ENCODE data around the gene KMO. TPM values are rescaled to one million over a fixed set of nuclear protein-coding genes. Genes with fewer than 3 reads are reported as not detected.

KMO gene
- total RNA-seq, 1 donor from 2014 or later, result 0.82 TPM

DNA sequence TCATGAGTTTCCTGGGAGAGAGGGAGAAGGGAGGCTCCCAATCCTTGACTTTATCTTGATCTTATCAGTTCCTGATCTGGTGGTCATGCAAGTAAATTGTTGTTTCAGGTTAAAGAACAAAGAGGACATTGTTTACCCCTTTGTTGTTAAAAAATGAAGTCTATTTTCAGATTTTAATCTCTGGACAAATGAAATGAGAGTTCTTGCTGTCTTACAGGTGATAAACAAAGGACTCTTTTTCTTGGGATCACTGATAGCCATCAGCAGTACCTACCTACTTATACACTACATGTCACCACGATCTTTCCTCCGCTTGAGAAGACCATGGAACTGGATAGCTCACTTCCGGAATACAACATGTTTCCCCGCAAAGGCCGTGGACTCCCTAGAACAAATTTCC, 59.6 kb downstream of the KMO start:
- FAIRE-seq, result no peak

DNA sequence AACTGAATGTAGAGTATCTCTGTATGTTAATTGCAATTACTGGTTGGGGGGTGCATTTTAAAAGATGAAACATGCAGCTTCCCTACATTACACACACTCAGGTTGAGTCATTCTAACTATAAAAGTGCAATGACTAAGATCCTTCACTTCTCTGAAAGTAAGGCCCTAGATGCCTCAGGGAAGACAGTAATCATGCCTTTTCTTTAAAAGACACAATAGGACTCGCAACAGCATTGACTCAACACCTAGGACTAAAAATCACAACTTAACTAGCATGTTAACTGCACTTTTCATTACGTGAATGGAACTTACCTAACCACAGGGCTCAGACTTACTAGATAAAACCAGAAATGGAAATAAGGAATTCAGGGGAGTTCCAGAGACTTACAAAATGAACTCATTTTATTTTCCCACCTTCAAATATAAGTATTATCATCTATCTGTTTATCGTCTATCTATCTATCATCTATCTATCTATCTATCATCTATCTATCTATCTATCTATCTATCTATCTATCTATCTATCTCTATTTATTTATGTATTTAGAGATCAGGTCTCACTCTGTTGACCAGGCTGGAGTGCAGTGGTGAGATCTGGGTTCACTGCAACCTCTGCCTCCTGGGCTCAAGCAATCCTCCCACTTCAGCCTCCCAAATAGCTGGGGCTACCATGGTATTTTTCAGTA, 60.2 kb downstream of the KMO start:
- DNase-seq (ENCODE audit: low spot score in 2 of 2) (no peak), FAIRE-seq (no peak)

More for the DNA sequence above, 59.6 kb downstream of the KMO start:
- no peak for DNase-seq (ENCODE audit: low spot score in 2 of 2)

DNA sequence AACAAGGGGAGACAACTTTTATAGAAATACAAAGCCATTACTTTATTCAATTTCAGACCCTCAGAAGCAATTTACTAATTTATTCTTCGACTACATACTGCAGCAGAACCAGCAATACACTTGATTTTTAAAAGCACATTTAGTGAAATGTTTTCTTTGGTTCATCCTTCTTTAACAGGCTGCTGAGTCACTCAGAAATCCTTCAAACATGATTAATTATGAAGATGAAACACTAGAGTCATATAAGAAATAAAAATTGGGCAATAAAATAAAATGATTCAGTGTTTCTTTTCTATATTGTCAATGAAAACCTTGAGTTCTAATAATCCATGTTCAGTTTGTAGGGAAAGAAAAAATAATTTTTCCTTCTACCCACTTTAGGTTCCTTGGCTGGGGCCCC, 61.0 kb downstream of the KMO start:
- FAIRE-seq, result no peak

DNA sequence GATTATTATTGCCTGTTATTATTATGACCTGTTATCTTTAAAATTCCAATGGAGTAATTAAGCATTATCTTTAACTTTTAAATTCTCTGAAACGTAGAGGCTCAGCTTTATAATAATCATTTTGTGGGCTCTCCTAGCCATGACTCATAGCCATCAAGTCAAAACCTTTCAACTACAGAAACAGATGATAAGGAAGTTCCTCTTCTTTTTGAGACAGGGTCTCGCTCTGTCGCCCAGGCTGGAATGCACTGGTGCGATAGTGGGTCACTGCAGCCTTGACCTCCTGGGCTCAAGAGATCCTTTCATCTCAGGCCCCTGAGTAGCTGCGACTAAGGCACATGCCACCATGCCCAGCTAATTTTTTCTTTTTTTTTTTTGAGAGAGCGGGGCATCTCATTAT, 64.5 kb downstream of the KMO start:
- DNase-seq (ENCODE audit: low spot score in 2 of 2) (no peak), FAIRE-seq (no peak)

More for the DNA sequence above, 61.0 kb downstream of the KMO start:
- no peak for DNase-seq (ENCODE audit: low spot score in 2 of 2)

DNA sequence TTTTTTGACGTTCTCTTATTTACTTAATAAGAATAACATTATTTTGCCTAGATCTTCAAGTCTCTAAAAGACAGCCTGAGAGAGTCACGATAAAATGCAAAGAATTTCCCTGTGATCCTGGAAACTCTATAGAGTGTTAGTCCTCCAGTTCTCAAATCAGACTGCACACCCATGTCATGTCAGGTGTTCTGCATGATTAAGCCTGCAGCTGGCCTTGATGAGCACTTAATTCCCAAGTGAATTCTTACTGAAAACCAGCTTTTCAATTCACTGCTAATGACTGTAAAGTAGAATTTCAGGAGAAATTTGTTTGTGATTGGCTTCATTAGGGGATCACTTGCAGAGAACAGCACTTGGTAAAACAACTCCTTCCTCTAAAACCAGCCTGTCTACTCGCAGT, 66.1 kb downstream of the KMO start:
- FAIRE-seq, result no peak
- no peak for DNase-seq (ENCODE audit: low spot score in 2 of 2)

DNA sequence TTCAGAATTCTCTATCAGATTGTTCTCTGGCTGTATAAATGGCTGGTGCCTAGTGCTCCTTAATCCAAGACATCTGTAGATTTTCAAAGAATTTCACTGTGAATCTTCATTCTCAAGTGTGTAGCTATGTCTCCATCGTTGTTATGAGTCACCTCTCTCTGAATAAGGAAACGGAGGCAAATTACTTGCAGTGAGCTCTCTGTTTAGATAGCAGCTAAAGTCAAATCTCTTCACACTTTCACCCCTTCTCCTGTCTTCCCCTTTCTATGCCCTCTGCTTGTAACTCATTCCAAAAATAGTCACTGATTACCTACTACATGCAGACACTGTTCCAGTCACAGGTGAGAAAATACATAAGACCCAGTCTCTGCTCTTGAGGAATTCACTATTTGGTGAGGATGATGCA, 68.3 kb downstream of the KMO start:
- no peak for DNase-seq (ENCODE audit: low spot score in 2 of 2)
- FAIRE-seq, result no peak

DNA sequence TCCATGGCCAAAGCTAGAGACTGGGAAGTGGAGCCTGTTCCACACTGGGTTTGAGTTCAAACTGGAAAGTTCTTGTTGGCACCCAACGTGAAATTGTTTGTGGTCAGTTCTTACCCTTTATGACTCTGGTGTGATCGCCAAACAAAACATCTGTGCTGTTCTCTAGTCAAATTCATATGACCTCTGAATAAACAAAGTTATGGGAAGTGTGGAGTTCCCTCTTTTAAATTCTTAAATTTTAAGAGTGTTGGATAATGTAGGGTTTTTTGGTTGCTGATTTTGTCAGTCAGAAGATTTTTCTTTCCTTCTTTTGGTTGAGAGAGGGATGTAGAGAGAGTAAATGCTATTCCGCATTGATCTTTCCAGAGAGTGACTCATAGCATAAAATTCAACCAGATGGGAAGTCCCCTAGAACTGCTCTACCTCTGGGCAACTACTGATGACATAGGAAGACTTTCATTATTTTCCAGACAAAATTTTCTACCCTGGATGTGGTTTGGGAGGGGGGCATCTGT, 71.6 kb downstream of the KMO start:
- FAIRE-seq (no peak), DNase-seq (ENCODE audit: low spot score in 2 of 2) (no peak)

DNA sequence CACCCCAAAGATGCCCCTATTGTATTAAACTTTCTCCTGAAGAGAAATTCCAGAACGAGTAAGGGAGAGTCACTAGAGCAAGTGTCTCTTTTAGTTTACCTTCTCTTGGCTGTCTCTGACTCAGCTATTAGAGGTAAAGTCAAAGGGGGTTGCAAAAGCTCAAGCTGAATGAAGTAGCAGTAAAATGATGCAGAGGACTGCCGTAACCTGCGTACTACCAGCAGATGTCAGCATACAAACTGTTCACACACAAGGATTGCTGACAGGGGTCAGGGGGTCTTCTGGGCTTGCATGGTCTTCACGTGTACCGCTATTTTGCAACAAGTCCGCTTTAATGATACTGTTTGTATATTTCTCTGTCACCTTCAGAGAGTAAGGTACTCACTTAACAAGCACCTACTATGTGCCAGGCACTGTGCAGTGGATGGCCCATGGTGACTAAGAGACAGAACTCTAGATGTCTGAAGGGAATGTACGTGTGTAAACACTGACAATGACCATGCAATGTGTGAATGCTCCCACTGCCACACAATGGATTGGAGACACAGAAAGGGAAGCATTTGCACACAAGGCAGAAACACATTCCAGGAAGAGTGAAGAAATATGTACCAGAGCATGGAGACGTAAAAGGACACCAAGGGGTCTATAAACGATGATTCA, 73.1 kb downstream of the KMO start:
- no peak for FAIRE-seq
- DNase-seq (ENCODE audit: low spot score in 2 of 2), result no peak

DNA sequence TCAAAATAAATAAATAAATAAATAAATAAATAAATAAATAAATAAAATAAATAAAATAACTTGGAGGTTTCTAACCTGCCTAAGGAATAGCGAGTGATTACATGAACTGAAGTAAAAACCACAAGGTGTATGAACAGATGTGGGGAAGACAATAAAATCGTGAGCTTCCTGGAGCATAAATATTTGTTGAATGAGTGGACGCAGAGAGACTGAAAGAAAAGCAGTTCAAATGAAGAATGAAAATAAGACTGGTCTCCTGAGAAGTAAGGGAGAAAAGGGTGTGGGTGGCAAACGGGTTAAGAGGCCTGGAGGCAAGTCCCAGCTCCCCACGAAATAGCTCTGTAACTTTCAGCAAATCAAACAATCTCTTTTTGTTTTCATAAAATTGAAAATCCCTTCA, 74.4 kb downstream of the KMO start:
- DNase-seq (ENCODE audit: low spot score in 2 of 2) (no peak), FAIRE-seq (no peak)

DNA sequence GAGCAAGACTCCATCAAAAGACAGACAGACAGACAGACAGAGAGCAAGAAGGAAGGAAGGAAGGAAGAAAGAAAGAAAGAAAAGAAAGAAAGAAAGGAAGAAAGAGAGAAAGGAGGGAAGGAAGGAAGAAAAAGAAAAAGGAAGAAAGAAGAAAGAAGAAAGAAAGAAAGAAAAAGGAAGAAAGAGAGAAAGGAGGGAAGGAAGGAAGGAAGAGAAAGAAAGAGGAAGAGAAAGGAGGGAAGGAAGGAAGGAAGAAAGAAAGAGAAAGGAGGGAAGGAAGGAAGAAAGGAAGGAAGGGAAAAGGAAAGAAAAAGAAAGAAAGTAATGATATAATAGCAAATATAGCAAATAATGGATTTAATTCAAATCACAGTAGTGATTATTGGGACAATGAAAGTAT, 75.3 kb downstream of the KMO start:
- no peak for FAIRE-seq
- no peak for DNase-seq (ENCODE audit: low spot score in 2 of 2)

DNA sequence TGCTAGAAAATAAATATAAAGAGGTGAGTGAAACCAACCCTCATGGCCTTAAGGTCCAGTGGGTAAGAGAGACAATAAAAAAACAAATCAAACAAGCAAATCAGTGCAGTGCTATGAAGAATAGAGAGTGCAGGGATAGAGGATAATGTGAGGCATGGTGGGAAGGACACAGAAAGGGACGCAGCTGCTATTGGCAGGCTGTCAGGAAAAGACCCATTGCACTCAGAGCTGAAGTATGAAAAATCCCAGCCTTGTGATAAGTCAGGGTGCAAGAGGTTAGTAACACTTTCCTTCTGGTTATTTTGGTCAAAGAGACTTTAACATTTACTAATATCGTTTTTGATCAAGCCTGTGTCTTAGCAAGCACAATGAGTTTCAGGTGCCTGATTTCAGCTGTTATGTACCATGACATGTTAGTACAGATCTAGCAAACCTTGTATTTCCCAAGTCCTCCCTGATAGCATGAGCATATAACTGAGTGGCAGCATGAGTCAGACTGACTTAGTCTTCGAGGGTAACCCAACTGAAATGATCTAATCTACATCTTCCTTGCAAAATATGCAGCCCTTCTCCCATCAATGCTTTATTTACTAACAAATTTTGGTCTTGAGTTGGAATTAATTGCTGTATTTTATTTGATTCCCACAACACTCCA, 76.3 kb downstream of the KMO start:
- FAIRE-seq, result no peak
- DNase-seq (ENCODE audit: low spot score in 2 of 2), result no peak

DNA sequence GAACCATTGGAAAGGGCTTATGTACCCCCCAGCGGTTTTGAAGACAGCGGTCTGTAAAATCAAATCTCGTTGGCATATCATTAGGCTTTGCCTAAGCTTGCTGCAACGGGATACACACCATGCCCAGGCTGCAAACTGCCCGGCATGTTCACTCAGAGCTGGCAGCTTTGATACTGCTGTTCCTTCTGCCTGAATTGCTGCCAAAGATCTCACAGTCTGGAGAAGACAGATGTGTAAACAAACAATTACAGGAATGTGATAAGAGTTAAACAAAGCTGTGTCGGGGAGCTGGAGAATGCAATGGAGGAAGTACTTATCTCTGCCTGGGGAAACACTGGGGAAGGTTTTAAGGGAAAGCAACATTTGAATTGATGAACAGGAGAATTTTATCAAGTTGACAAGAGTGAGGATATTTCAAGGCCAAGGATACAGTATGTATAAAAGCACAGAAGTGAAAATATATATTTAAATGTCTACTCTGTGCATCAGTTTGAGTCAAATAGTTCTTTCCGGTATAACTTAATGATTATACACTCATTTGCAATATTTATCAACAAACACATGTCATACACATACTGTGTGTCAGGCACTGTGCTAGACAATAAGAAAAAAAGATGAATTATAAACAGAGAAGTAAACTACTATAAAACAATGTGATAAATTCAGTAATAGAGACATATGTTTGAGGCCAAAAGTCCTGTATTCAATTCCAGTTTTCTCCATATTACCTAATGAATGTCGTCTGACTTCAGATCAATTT, 78.1 kb downstream of the KMO start:
- FAIRE-seq, result no peak
- no peak for DNase-seq (ENCODE audit: low spot score in 2 of 2)

DNA sequence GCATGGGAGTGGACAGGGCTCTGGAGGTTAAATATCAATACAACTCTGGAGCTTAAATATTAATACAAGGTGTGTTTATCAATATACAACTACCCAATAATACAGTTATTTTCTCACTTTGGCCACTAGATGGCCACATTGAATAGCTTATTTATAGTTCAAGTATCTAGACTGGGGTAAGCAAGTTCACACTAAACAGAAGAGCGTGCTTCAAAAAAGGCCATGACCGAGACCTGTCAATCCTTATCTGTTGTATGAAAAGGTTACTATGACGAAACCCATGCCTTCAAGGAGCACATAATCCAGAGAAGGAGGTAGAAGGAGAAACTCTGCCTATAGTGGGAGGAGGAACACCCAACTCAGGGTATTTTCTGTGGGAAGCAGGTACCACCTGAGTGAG, 78.9 kb downstream of the KMO start:
- peak in 1 of 2 donors; percentile 21 for DNase-seq (ENCODE audit: low spot score in 2 of 2)
- FAIRE-seq, result peak; percentile 17

DNA sequence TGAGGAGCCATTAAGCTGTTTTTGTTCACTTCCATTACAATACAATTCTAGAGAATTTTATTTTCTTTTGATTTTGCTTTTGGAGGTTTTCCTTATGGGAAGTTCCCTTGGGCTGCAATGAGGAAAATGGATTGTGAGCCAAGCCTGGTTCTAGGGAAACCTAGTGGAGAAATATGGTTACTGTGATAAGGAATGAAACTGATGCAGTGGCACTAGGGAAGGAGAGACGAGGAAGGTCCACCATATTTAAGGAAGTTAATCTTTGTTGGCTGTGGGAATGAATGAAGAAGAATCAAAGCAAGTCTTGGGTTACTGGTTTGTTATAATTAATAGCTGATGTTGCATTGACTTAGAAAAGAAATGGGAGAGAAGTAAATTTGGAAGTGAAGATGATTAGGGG, 79.6 kb downstream of the KMO start:
- no peak for DNase-seq (ENCODE audit: low spot score in 2 of 2)
- FAIRE-seq, result no peak

DNA sequence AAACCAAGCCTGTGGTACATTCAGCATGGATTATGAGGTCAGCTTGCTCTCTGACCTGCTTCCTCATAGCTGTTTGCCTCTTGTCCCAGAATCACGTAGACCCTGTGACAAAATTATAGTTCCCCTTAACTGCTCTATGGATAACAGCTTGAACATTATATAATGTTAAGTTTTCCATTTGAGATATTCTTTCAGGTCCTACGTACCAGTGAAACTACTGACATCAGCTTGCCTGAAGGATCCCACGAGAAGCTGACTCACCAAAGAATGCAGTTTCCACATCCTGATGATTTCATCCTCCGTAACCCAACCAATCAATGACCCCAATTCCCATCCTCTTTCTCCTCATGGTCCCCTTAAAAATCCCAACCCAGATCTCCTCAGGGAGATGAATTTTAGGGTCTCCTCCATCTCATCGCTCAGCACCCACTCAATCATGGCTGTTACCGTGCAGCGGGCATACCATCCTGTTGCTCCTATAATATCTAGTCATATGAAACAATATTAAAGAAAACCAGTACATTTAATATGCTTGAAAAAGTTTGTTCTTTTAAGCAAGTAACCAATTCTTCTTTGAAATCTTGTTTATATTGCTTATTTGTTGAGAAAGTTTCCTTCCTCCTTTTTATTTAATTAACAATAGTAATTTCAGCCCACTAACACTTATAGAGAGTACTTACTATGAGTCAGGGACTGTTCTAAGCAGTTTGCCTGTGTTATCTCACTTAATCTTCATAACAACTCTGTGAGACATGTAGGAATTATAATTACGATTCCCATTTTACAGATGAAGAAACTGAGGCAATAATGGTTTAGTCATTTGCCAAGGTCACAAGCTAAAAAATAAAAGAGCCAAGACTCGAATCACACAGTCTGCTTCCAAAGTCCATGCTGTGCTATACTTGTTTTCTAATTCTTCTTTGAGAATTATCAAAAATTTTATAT, 80.6 kb downstream of the KMO start:
- DNase-seq (ENCODE audit: low spot score in 2 of 2) (no peak), FAIRE-seq (no peak)

DNA sequence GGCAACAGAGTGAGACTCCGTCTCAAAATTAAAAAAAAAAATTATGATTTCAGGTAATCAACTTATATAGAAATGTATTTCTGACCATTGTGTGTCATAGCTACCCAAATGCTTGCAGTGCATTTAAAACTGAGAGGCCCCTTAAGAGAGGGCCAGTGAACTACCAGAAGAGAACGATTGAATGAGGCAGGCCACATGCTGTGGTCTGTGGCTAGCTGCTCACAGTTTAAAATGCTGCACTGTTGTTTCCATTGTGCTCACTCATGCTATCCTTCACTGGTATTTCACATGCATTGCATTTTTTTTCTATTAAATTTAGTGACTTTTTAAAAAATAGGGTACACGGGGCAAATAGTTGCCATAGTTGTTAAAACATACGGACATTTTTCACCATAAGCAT, 82.0 kb downstream of the KMO start:
- DNase-seq (ENCODE audit: low spot score in 2 of 2), result no peak
- no peak for FAIRE-seq

DNA sequence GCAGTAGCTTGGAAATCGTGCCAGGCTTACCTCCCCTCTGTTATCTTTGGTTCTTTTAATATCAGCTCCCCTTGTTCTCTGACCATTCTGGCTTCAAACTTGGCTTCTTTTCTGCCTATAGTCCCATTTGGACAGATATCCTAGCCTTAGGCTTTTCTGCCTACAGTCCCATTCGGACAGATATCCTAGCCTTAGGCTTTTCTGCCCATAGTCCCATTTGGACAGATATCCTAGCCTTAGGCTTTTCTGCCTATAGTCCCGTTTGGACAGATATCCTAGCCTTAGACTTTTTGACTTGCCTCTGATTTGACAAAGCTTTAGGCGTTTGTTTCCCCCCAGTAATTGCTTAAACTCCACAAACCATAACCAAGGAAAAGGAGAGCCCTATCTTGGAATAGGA, 82.4 kb downstream of the KMO start:
- no peak for DNase-seq (ENCODE audit: low spot score in 2 of 2)
- FAIRE-seq, result no peak

DNA sequence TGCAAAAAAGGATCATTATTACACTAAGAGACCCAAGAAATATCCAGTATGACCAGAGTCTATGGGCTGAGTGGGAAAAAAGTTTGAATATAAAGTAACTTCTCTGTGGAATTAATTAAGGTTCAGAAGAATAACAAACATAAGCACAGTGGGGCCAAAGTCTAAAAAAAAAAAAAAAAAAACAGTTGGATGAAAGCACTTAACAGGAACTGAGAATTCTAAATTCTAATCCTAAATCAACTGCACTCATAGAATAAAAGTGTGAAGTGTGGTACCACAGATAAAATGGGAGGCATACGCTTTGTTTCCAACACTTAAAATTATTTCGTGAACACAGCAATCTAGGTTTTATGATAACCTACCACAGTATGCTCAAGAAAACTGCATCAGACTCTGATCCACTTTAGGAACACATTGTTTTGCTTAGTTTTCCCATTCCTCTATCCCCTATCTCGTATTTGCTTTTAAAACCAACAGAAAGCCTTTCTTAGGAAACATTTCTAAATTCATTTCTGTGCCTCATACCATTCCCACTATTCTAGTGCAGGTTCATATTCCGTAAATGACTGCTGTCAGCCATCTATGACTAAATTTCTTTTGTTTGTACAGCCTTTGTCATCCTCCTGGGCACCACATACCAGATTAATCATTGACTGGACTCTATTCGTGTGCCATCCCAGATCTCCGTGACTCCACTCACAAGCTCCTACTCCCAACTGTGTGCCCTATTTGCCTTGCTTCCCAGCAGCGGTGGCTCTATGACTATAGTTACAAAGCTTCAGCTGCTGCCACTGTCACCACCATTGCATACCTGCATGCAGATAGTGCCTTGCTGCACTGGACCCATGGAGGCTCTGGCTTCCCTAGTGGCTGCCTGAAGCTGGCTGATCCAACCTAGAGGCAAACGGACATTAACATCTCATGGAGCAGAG, 83.1 kb downstream of the KMO start:
- DNase-seq (ENCODE audit: low spot score in 2 of 2) (no peak), FAIRE-seq (no peak)

DNA sequence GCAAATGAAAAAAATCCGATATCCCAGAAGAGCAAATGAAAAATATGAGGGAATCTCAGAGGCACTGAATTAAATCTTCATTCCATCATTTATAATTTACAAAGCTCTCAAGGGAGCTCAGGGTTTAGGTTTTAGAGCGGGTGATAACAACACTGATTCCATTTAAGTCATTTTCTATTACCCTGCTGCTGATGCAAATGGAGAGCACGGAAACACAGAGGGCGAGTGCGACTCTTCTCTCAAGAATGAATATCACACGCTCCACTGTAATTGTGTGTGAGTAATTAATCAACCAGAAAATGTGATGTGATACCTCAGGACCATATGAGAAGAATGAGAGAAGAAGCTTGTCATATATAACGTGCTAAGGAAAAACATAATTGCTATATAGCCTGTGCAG, 85.2 kb downstream of the KMO start:
- DNase-seq (ENCODE audit: low spot score in 2 of 2), result no peak
- no peak for FAIRE-seq
